GM19468 (cell line): ENCODE measurements around the gene OR10A4.
A peak's percentile ranks its signal among the peaks of the same experiment; 100 is the strongest.
"Not testable (repeated sequence)": the region's sequence is repeated elsewhere in the genome, so short reads cannot be mapped to it uniquely, and the experiment has no call there.

Source experiments
- ATAC-seq: cut with Tn5 transposase; IDR thresholded peaks from one replicate; pipeline ENCODE4 v1.9.1; 2021; ENCODE audit warnings: mild to moderate bottlenecking, moderate library complexity, moderate number of reproducible peaks; ENCODE audit not compliant: unreplicated experiment; ENCODE audit errors: extremely low read depth

OR10A4 gene

GRCh38 chr11:6894097-6894496, 17.7 kb downstream of the OR10A4 start:
- no peak for ATAC-seq

GRCh38 chr11:6895010-6895409, 18.6 kb downstream of the OR10A4 start:
- peak; percentile 81 for ATAC-seq

- ATAC-seq, result no peak
These were observed 22.5 kb downstream of the OR10A4 start for GRCh38 chr11:6898911-6899310.

DNA sequence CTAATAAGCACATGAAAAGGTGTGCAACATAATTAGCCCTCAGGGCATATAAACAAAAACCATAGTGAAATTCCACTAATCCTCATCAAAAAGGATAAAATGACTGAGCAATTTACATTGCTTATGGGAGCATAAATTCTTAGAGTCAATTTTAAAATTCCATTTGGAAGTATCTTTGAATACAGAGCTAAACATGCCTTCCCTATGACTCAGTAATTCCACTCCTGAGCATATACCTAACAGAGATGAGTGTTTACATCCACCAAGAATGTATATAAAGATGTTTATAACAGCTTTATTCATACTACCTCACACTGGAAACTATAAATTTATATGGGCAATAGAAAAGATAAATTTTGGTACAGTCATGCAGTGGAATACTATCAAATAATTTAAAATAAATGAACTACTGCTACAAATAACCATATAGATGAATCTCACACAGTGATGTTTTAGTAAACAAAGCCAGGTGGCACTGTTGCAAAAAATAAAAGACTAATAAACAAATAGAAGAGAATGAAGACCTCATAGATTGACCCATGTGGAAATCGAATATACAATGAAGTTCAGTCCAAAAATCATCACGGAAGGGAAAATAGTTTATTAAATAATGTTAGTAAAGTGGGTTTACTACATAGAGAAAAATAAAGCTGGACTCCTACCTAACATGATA, 24.0 kb downstream of the OR10A4 start:
- ATAC-seq, result no peak

- ATAC-seq, result not testable (repeated sequence)
These were observed 28.4 kb downstream of the OR10A4 start for GRCh38 chr11:6904804-6905203.

- no peak for ATAC-seq
These were observed 35.0 kb downstream of the OR10A4 start for GRCh38 chr11:6911378-6911777.

DNA sequence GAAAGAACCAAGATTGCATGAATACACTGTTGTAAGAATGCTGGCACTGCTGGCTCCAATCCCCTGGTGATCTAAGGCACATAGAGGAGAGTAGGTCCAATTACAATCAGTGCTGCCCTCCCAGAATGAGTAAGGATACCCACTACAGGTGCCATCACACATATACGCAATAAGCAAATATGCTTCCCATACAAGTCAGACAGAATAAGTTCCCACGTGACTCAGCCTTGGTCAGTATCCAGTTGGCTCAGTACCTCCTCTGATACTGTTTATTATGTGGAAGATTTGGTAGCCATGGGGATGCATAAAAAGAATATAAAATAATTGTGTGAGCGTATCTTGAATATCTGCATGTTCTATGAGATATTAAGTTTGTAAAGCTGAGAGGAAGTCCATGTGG, 35.5 kb downstream of the OR10A4 start:
- no peak for ATAC-seq

GRCh38 chr11:6919698-6920097, 43.3 kb downstream of the OR10A4 start:
- no peak for ATAC-seq

DNA sequence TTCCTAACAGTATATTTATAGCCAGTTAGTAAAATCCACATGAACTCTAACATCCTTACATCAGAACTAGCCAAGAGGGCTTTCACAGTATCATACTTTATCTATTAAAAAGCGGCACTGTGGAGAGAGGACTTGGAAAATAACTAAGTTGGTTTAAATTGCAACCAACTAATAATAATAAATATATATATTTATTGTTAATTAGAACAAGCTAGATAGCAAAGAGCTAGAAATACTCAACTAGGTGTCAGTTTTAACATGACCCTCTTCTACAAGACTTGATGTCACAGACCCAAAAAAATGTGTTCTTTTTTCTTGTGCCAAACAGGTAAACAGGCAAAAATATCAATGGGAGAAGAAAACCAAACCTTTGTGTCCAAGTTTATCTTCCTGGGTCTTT, 44.3 kb downstream of the OR10A4 start, which contains the start of gene OR2D3:
TSS of gene OR2D3 (plus strand) at position 301 of the 400 bp plus-strand sequence. CDS start at position 301, 0 bp downstream.
- ATAC-seq, result no peak

GRCh38 chr11:6925007-6925577, 48.7 kb downstream of the OR10A4 start:
- ATAC-seq, result no peak

GRCh38 chr11:6925636-6926207, 49.3 kb downstream of the OR10A4 start:
- no peak for ATAC-seq

DNA sequence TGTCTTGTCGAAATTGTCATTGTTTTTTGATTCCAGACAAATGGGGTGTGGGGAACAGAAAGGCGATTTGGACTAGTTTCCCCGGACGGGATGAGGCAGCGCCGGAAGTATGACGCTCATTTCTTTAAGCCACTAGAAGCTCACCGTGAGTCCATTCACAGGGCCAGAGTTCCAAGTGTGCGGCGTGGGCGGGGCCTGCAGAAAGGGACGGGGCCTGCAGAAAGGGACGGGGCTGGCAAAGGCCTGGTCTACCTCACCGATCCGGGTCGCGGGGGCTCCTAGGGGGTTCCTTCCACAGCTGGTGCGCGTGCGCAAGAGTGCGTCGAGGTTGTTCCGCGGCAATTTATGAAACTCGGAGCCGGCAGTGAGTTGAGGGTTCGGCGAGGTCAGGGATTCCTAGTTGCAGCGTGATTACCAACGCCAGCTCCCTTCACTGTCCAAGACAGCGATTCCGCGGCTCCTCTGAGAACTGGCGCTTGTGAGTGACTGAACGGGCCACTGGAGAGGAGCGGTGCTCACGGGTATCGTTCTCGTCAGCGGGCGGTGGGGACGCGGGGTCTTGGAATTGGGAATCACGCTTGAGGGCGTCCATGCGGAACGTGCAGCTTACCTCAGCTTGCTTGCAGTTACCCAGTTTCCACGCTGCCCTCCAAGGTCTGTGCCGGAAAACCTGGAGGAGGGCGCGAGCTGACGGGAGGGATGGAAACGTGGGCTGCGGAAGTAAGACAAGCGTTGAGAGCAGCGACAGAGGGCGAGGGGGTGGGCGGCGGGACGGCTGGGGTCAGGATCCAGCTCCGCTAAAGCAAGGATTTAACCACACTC, 50.0 kb downstream of the OR10A4 start, which contains the start of gene ZNF215:
TSS of gene ZNF215 (plus strand) at position 219 of the 822 bp plus-strand sequence. CDS start 5,847 bp downstream, outside the sequence.
- ATAC-seq, result no peak

GRCh38 chr11:6927030-6927617, 50.7 kb downstream of the OR10A4 start:
- ATAC-seq, result peak; percentile 51
